Cerebellar nuclear complex (tissue), 1 donor: ENCODE results near the gene BAG3.
"Not testable (repeated sequence)": the region's sequence is repeated elsewhere in the genome, so short reads cannot be mapped to it uniquely, and the experiment has no call there.

Source experiments
- DNase-seq, 2 experiments: peaks; one replicate each; lab custom pipeline; 2025; lab: John Stamatoyannopoulos, UW

Gene BAG3

GRCh38 chr10:119650692-119651513, at the start of gene BAG3:
Gene BAG3 (plus strand): TSS chr10:119651380. CDS start chr10:119651676, 296 bp downstream.
- peak; percentile 14 to 51 for DNase-seq

- no peak for DNase-seq
Observed at GRCh38 chr10:119602241-119603095, 48.7 kb upstream of the BAG3 start.

GRCh38 chr10:119604468-119604867, 46.7 kb upstream of the BAG3 start:
- no peak for DNase-seq

GRCh38 chr10:119608316-119609155, 42.6 kb upstream of the BAG3 start:
- DNase-seq, result peak in 1 of 2 experiments; percentile 11

GRCh38 chr10:119609516-119609915, 41.7 kb upstream of the BAG3 start:
- DNase-seq, result no peak

GRCh38 chr10:119611433-119611832, 39.7 kb upstream of the BAG3 start:
- no peak for DNase-seq

GRCh38 chr10:119613741-119614140, 37.4 kb upstream of the BAG3 start:
- DNase-seq, result no peak

GRCh38 chr10:119614686-119615085, 36.5 kb upstream of the BAG3 start:
- DNase-seq, result no peak

GRCh38 chr10:119616882-119617570, 34.2 kb upstream of the BAG3 start:
- DNase-seq, result no peak

GRCh38 chr10:119619215-119619614, 32.0 kb upstream of the BAG3 start:
- peak; percentile 25 to 85 for DNase-seq

- not testable (repeated sequence) for DNase-seq
Observed at GRCh38 chr10:119619811-119620210, 31.4 kb upstream of the BAG3 start.

- DNase-seq, result no peak
Observed at GRCh38 chr10:119620241-119621077, 30.7 kb upstream of the BAG3 start.

- DNase-seq, result no peak
Observed at GRCh38 chr10:119621078-119621384, 30.1 kb upstream of the BAG3 start.

- DNase-seq, result no peak
Observed at GRCh38 chr10:119625570-119626280, 25.5 kb upstream of the BAG3 start.

- DNase-seq, result no peak
Observed at GRCh38 chr10:119630300-119630699, 20.9 kb upstream of the BAG3 start.

GRCh38 chr10:119633538-119634218, 17.5 kb upstream of the BAG3 start:
- DNase-seq, result no peak

GRCh38 chr10:119634219-119634544, 17.0 kb upstream of the BAG3 start:
- DNase-seq, result no peak

- DNase-seq, result no peak
Observed at GRCh38 chr10:119637631-119638030, 13.5 kb upstream of the BAG3 start.

GRCh38 chr10:119638982-119639381, 12.2 kb upstream of the BAG3 start:
- no peak for DNase-seq

- DNase-seq, result no peak
Observed at GRCh38 chr10:119640384-119640783, 10.8 kb upstream of the BAG3 start.
